BE2C (cell line): ENCODE data around the gene GPRC5B.

Experiments
- DNase-seq: peaks from one replicate; pipeline ENCODE4 v3.0.0-alpha.2; 2020
- H3K27me3 ChIP-seq: fragments of 250-450 bp; sonication (Bioruptor Pico); 2 replicates; pipeline ENCODE4 v1.5.1; 2020; ENCODE audit warnings: mild to moderate bottlenecking
- H3K36me3 ChIP-seq: fragments of 250-450 bp; sonication (Bioruptor Pico); 2 replicates; pipeline ENCODE4 v1.5.1; 2020; ENCODE audit warnings: mild to moderate bottlenecking
- H3K4me1 ChIP-seq: fragments of 250-450 bp; sonication (Bioruptor Pico); 2 replicates; pipeline ENCODE4 v1.5.1; 2020
- H3K4me3 ChIP-seq: 2 replicates; pipeline ENCODE4 v1.5.1; 2011; ENCODE audit warnings: low read depth, low read length
- H3K9me3 ChIP-seq: fragments of 250-450 bp; sonication (Bioruptor Pico); 2 replicates; pipeline ENCODE4 v1.5.1; 2020
- CTCF ChIP-seq: IDR thresholded peaks from 2 replicates; pipeline ENCODE4 v1.5.1; 2012; ENCODE audit warnings: mild to moderate bottlenecking, low read depth, low read length

Gene GPRC5B

DNA sequence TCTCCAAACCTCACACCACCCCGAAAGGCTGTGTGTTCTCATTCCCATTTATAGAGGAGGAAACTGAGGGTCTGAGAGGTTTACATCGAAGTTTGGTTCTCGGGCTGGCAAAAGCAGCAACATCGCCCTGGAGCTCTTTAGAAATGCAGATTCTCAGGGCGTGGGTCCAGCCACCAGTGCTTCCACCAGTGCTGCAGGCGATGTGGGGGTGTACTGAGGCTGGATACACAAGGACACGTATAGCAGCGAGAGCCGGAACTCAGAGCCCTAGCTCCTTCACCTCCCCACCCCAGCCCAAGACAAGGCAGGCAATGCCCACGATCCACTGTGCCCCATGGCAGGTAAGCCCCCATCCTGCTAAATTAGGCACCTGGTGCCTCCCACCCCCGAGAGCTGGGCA lies 5.9 kb downstream of the GPRC5B start:
- Histone ChIP-seq H3K4me1 (no peaks in the 10 kb centered on the region; the same call in 1 of the 2 replicates), H3K36me3 (no peaks in the 10 kb centered on the region), H3K4me3 (no peak overlapping the region), H3K27me3 (peaks cover 8% of the 10 kb centered on the region), H3K9me3 (no peaks in the 10 kb centered on the region)
- no peak for DNase-seq
- no peak for TF ChIP-seq CTCF

GRCh38 chr16:19876501-19877059 lies 8.1 kb downstream of the GPRC5B start:
- no peaks in the 10 kb centered on the region for H3K27me3 ChIP-seq
- DNase-seq: no peak
- TF ChIP-seq CTCF: no peak
- no peaks in the 10 kb centered on the region; the same call in 1 of the 2 replicates for H3K4me1 ChIP-seq
- no peak overlapping the region for H3K4me3 ChIP-seq
- no peaks in the 10 kb centered on the region for H3K36me3 ChIP-seq
- H3K9me3 ChIP-seq: no peaks in the 10 kb centered on the region

DNA sequence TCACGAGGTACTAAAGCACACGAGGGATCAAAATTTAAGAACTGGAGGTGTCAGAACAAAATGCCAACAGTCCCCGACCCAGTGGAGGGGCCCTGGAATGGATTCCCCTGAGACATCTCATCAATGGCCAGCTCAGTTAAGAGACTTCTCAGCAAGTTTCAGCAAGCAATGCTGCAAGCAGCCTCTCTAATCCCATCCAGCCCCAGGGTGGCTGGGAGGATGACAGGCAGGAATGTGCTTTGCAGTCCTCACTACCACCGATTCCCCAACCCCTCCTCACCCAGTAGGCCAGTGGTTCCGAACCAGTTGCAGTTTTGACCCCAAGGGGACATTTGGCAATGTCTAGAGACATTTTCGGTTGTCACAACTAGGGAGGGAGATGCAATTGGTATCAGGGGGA lies 8.7 kb downstream of the GPRC5B start:
- DNase-seq: no peak
- no peaks in the 10 kb centered on the region for H3K9me3 ChIP-seq
- no peaks in the 10 kb centered on the region for H3K36me3 ChIP-seq
- H3K4me3 ChIP-seq: no peak overlapping the region
- H3K27me3 ChIP-seq: no peaks in the 10 kb centered on the region
- TF ChIP-seq CTCF: no peak
- H3K4me1 ChIP-seq: no peaks in the 10 kb centered on the region; the same call in 1 of the 2 replicates

DNA sequence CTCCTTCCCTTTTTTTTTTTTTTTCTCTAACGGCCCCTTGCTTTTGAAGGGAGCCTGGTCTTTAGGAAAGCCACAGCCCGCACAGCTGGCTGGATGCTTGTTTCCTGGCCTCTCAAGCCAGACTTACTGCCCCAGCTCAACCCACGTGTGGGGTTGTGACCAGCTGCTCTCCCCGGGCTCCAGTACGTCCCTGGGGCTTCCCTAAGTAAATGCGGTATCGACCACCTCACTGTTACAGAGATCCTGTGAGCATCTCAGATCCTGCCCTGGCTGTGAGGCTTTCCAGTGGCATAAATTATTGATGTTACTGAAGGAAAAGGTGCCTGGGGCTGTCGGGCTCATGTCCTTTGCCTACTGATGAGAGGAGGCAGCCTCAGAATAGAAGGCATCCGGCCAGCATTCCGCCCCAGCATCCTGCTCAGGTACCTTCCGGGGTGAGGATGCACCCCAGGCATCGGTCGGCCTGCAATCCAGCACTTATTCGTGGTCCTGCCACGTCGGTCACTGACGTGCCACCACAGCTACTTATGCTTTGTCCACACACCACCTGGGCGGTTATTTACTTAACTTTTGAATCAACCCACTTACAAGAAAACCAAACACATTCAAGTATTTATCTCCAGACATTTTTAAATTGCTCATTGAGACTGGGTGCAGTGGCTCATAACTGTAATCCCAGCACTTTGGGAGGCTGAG lies 9.6 kb downstream of the GPRC5B start:
- no peak for DNase-seq
- Histone ChIP-seq H3K4me1 (no peaks in the 10 kb centered on the region; the same call in 1 of the 2 replicates), H3K36me3 (no peaks in the 10 kb centered on the region), H3K27me3 (no peaks in the 10 kb centered on the region), H3K9me3 (no peaks in the 10 kb centered on the region), H3K4me3 (no peak overlapping the region)
- TF ChIP-seq CTCF: no peak

DNA sequence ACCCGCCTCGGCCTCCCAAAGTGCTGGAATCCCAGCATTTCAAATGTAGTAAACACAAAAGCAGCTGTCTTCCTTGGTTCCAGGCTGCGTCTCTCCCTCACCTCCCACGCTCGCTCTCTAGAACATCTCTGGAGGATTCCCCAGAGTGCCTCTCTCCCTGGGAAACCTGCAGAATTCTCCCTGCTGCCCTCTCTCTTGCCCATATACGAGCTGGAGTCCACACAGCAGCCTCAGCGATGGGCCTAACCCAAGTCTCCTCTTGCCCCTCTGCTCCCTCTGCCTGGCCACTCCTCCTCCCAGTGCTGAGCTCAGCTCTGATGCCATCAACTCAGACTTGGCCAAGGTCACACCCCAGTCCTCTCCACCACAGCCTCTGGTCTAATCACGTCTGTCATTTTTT lies 10.6 kb downstream of the GPRC5B start:
- no peaks in the 10 kb centered on the region for H3K36me3 ChIP-seq
- H3K4me1 ChIP-seq: no peaks in the 10 kb centered on the region; the same call in 1 of the 2 replicates
- no peak for DNase-seq
- H3K4me3 ChIP-seq: no peak overlapping the region
- no peaks in the 10 kb centered on the region for H3K9me3 ChIP-seq
- TF ChIP-seq CTCF: no peak
- H3K27me3 ChIP-seq: no peaks in the 10 kb centered on the region

- H3K36me3 ChIP-seq: no peaks in the 10 kb centered on the region
- H3K4me3 ChIP-seq: no peak overlapping the region
- DNase-seq: no peak
- H3K27me3 ChIP-seq: no peaks in the 10 kb centered on the region
- TF ChIP-seq CTCF: no peak
- H3K4me1 ChIP-seq: no peaks in the 10 kb centered on the region
- H3K9me3 ChIP-seq: no peaks in the 10 kb centered on the region
Observed at GRCh38 chr16:19872935-19873334, 11.7 kb downstream of the GPRC5B start.
